Sigmoid colon (tissue), 7 donors: ENCODE results near the gene APPL1. TPM values are rescaled to one million over a fixed set of nuclear protein-coding genes. Genes with fewer than 3 reads are reported as not detected.

Experiments
- DNase-seq: peaks from one replicate; pipeline ENCODE4 v3.0.0-alpha.2; 2019
- H3K27ac ChIP-seq, 4 donors: fragments of 200-600 bp; sonication (generic); one replicate each; pipeline ENCODE4 v1.5.1; 2016 to 2019; ENCODE audit warnings: mild to moderate bottlenecking in 1 of 4
- H3K27me3 ChIP-seq, 3 donors: fragments of 200-600 bp; sonication (generic); one replicate each; pipeline ENCODE4 v1.5.1; 2019; ENCODE audit warnings: mild to moderate bottlenecking in 1 of 3
- H3K36me3 ChIP-seq, 4 donors: fragments of 200-600 bp; sonication (generic); one replicate each; pipeline ENCODE4 v1.5.1; 2016 to 2019
- H3K4me1 ChIP-seq, 4 donors: fragments of 200-600 bp; sonication (generic); one replicate each; pipeline ENCODE4 v1.5.1; 2017 to 2019
- H3K4me3 ChIP-seq, 4 donors: fragments of 200-600 bp; sonication (generic); one replicate each; pipeline ENCODE4 v1.5.1; 2017 to 2019; ENCODE audit warnings: mild to moderate bottlenecking in 2 of 4, moderate library complexity in 1 of 4
- H3K9me3 ChIP-seq, 4 donors: fragments of 200-600 bp in 3 of 4; sonication (generic) in 3 of 4; one replicate each; pipeline versions ENCODE4 v1.5.1 to v1.6.1; 2013 to 2019
- EP300 ChIP-seq, 4 donors: sonication (generic); formaldehyde crosslinking; IDR thresholded peaks; one replicate each; pipeline ENCODE4 v1.6.1; 2017; ENCODE audit warnings: antibody characterized with exemption in 4 of 4
- POLR2A ChIP-seq, 2 donors: fragments of 450-650 bp; IDR thresholded peaks; one replicate each; pipeline ENCODE4 v1.6.1; 2016; ENCODE audit warnings: antibody characterized with exemption in 2 of 2, mild to moderate bottlenecking in 2 of 2, moderate library complexity in 2 of 2
- POLR2AphosphoS5 ChIP-seq, 4 donors: sonication (generic); formaldehyde crosslinking; IDR thresholded peaks; one replicate each; pipeline ENCODE4 v1.6.1; 2017; ENCODE audit warnings: antibody characterized with exemption in 4 of 4
- WGBS, 2 donors: extraction: QIAGEN DNeasy Blood & Tissue Kit; methylation state at CpG; one replicate each; pipeline ENCODE4 v1.1.7; 2013; 5-methylcytosine and 5-hydroxymethylcytosine counted together
- intact Hi-C: fragments of 100-400 bp; cut with DNase I; formaldehyde crosslinking; loops from one replicate; pipeline ENCODE4 v1.15.1; 2023
- polyA plus RNA-seq, 3 donors: library from polyadenylated mRNA; stranded (reverse); fragments of 200-250 nt; gene quantifications; one replicate each; pipeline ENCODE4 v1.2.3, GENCODE V29; 2013
- total RNA-seq, 4 donors: library from RNA; depleted of rRNA; stranded (reverse); fragments of >200 nt; gene quantifications; one replicate each; pipeline ENCODE4 v1.1.0, GENCODE V29; 2016
- TF ChIP-seq, protein P1 (sequence below), 4 experiments: fragments of 450-650 bp in 3 of 4; fragments of 200-600 bp in 1 of 4; IDR thresholded peaks; one replicate each; pipeline ENCODE4 v1.5.1; 2016 to 2019; ENCODE audit warnings: antibody characterized with exemption in 4 of 4, mild to moderate bottlenecking in 3 of 4, moderate library complexity in 2 of 4
- donor health status: healthy with polysubstance abuse.
- donor health status: Bipolar disorder and iron deficiency.
- donor health status: healthy.

APPL1 gene
- total and polyA plus RNA-seq, 7 donors, result 12.6 to 63.7 (median 34.9) TPM

DNA sequence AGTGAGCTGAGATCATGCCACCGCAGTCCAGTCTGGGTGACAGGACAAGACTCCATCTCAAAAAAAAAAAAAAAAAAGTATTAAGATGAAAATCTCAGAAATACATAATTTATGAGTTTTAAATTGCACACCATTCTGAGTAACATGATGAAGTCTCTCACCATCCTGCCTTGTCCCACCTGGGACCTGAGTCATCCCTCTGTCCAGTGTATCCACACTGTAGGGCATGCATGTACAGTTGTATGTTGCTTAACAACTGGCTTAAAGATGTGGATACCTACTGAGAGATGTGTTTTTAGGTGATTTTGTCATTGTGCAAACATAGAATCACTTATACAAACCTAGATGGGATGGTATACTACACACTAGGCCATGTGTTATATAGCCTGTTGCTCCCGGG, 47.9 kb downstream of the APPL1 start:
- H3K36me3 ChIP-seq, result peaks cover 0 to 53% (median 0%) of the 10 kb centered on the region in 4 donors
- H3K4me3 ChIP-seq, result no peak overlapping the region
- intact Hi-C loops, result no loop called here
- no peak for TF ChIP-seq EP300 (IDR thresholded peaks at IDR 0.05)
- TF ChIP-seq POLR2AphosphoS5 (IDR thresholded peaks at IDR 0.05), result no peak
- TF ChIP-seq, protein P1, sequence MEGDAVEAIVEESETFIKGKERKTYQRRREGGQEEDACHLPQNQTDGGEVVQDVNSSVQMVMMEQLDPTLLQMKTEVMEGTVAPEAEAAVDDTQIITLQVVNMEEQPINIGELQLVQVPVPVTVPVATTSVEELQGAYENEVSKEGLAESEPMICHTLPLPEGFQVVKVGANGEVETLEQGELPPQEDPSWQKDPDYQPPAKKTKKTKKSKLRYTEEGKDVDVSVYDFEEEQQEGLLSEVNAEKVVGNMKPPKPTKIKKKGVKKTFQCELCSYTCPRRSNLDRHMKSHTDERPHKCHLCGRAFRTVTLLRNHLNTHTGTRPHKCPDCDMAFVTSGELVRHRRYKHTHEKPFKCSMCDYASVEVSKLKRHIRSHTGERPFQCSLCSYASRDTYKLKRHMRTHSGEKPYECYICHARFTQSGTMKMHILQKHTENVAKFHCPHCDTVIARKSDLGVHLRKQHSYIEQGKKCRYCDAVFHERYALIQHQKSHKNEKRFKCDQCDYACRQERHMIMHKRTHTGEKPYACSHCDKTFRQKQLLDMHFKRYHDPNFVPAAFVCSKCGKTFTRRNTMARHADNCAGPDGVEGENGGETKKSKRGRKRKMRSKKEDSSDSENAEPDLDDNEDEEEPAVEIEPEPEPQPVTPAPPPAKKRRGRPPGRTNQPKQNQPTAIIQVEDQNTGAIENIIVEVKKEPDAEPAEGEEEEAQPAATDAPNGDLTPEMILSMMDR (IDR thresholded peaks at IDR 0.05), result no peak
- no peak for TF ChIP-seq POLR2A (IDR thresholded peaks at IDR 0.05)
- no peaks in the 10 kb centered on the region for H3K4me1 ChIP-seq
- no peak for DNase-seq
- peaks cover 0 to 3% (median 0%) of the 10 kb centered on the region in 4 donors for H3K9me3 ChIP-seq
- WGBS, 2 donors, result 96 to 97% methylated on average over 2 of the region's 2 CpGs
- H3K27me3 ChIP-seq, result no peaks in the 10 kb centered on the region
- no peak overlapping the region for H3K27ac ChIP-seq

DNA sequence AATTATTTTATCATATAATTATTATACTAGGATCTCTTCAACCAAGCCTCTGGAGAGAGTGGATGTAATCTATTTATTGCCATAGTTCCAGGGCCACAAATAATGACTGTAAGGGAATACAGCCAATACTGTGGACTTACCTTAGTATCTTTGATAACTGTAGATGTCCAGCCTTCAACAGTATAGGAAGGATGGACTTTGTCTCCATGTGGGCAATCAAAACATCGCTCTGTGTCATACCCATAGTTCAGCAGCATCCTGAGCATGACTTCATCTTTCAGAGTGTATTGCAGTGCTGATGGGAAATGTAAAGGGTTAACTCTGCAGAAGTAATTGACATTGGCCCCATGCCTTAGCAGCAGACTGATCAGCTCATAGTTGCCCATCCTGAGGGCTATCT, 50.7 kb downstream of the APPL1 start:
- no peaks in the 10 kb centered on the region for H3K27me3 ChIP-seq
- no peak overlapping the region for H3K4me3 ChIP-seq
- H3K27ac ChIP-seq, result no peak overlapping the region
- intact Hi-C loops, result no loop called here
- peaks cover 0 to 30% (median 0%) of the 10 kb centered on the region in 4 donors for H3K36me3 ChIP-seq
- WGBS, 2 donors, result 47 to 93% methylated on average over 1 of the region's 1 CpG
- H3K4me1 ChIP-seq, result no peaks in the 10 kb centered on the region
- H3K9me3 ChIP-seq, result peaks cover 0 to 3% (median 0%) of the 10 kb centered on the region in 4 donors
- no peak for TF ChIP-seq EP300 (IDR thresholded peaks at IDR 0.05)
- no peak for DNase-seq

DNA sequence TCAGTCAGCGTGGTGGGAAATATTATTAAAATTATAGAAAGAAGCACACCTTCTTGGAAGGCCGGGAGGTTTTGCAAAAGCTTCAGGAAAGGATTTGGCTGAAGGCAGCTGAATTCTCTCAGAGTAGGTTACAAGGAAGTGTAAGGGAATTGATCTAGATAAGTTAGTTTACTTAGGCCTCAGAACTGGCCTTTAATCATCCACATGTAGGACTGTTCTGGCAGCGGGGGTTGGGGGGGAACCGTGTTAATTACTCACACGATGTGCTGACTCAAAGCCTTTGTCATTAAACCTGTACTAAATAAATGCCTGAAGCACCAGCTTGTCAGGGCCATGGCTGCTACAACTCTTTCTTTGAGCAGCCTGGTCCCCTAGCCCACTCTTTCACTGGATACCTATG, 52.2 kb downstream of the APPL1 start:
- DNase-seq, result no peak
- TF ChIP-seq POLR2AphosphoS5 (IDR thresholded peaks at IDR 0.05) (no peak), POLR2A (IDR thresholded peaks at IDR 0.05) (no peak), EP300 (IDR thresholded peaks at IDR 0.05) (no peak)
- TF ChIP-seq, protein P1 (IDR thresholded peaks at IDR 0.05), result no peak
- intact Hi-C loops, result no loop called here
- Histone ChIP-seq H3K4me1 (no peaks in the 10 kb centered on the region), H3K27ac (no peak overlapping the region), H3K36me3 (peaks cover 0 to 18% (median 0%) of the 10 kb centered on the region in 4 donors), H3K27me3 (no peaks in the 10 kb centered on the region), H3K9me3 (peaks cover 0 to 3% (median 0%) of the 10 kb centered on the region in 4 donors), H3K4me3 (no peak overlapping the region)
- WGBS, 2 donors, result 60 to 89% methylated on average over 5 of the region's 5 CpGs

DNA sequence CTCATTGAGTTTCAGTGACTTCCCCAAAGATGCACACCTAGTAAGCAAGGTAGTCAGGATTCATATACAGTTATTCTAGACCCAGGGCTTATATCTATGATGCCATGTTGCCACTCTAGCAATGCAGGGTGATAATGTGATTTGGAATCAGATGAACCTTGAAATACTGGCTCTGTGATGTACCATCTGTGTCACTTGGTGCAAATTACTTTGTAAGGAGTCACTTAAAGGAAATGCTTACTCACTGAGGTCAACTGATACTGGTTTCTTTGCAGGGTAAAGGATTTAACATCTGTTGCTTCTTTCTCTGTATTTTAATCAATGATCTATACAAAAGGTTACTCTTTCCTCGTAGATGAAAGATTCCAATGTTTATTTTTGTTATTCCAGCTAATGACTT, 54.2 kb downstream of the APPL1 start:
- Histone ChIP-seq H3K4me3 (no peak overlapping the region), H3K4me1 (no peaks in the 10 kb centered on the region), H3K27me3 (no peaks in the 10 kb centered on the region), H3K27ac (no peak overlapping the region), H3K9me3 (peaks cover 0 to 3% (median 0%) of the 10 kb centered on the region in 4 donors), H3K36me3 (peaks cover 0 to 3% (median 0%) of the 10 kb centered on the region in 4 donors)
- TF ChIP-seq, protein P1 (IDR thresholded peaks at IDR 0.05), result no peak
- TF ChIP-seq POLR2AphosphoS5 (IDR thresholded peaks at IDR 0.05) (no peak), POLR2A (IDR thresholded peaks at IDR 0.05) (no peak), EP300 (IDR thresholded peaks at IDR 0.05) (no peak)
- 49 to 66% methylated on average over 1 of the region's 1 CpG for WGBS, 2 donors
- intact Hi-C loops, result no loop called here
- no peak for DNase-seq

DNA sequence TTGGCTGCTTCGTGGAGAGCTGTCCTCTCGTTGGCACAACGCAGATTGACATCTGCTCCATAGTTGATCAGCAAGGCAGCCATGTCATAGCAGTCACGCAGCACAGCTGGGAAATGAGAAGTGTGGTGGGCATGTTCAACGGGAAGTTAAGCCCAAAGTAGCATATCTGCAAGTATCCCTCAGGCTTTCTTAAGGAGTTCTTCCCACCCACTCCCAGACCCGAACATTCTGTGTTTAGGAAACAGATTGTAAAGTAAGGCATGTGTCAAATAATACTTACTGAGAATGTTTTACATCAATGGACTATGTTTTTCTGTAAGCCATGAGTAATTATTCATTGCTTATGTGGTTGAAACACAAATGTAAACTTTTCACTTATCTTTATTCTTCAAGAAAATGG, 55.8 kb downstream of the APPL1 start:
- DNase-seq, result no peak

More for the DNA sequence above, 55.8 kb downstream of the APPL1 start:
- Histone ChIP-seq H3K9me3 (peaks cover 0 to 3% (median 0%) of the 10 kb centered on the region in 4 donors), H3K4me3 (no peak overlapping the region), H3K36me3 (no peaks in the 10 kb centered on the region), H3K27me3 (no peaks in the 10 kb centered on the region), H3K27ac (no peak overlapping the region), H3K4me1 (no peaks in the 10 kb centered on the region)
- TF ChIP-seq EP300 (IDR thresholded peaks at IDR 0.05) (no peak), POLR2AphosphoS5 (IDR thresholded peaks at IDR 0.05) (no peak), POLR2A (IDR thresholded peaks at IDR 0.05) (no peak)
- TF ChIP-seq, protein P1 (IDR thresholded peaks at IDR 0.05), result no peak
- intact Hi-C loops, result no loop called here
- WGBS, 2 donors, result 63 to 67% methylated on average over 6 of the region's 6 CpGs
